Fibroblast of peridontal ligament (primary cell): Measurements from ENCODE around the gene PRR23E.
A peak's percentile ranks its signal among the peaks of the same experiment; 100 is the strongest.

Experiments used
- DNase-seq: peaks from one replicate; pipeline ENCODE4 v3.0.0-alpha.2; 2010; ENCODE audit errors: extremely low read depth

The PRR23E gene, protein sequence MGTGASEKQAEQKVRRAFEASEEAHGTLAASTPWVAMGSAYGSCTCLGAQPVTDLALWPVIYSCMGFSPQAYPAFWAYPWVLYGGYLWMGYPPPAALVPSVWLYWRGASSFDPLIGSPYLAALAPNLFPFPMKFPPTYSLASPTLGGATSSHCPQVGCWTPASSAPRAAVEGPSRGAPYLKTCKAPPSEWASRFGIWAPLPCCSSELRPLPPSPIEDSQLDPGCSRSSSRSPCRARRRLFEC

DNA sequence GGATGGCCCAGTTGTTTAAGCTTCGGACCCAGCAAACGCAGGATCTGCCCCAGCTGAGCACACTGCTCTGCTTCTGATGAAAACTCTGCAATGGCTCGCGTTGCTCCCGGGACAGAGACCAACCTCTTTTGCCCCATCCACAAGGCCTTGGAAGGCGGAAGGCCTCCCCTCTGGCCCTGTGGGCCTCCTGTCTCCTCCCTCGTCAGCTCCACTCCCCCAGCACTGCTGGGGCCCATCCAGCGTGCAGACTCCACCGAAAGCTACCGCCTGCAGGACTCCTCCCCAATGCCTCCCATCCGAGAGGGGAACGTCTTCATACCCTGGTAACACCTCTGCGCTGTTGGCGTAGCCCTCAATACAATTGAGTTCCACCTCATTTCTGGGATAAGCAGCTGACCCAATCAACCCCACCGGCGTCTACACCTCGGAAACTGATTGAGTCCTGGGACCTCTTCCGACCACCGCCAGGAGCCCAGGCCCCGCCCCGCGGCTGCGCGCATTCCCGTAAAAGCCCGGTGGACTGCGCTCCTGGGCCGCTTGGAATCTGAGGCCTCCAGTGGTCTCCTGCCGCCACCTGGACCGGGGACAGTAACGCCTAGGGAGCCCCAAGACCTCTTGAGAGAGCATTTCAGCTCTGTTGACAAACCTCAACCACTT, at the start of gene PRR23E:
PRR23E (plus strand) TSS at position 556 of the 657 bp plus-strand sequence. CDS start 3,555 bp downstream, outside the sequence.
- DNase-seq, result no peak

DNA sequence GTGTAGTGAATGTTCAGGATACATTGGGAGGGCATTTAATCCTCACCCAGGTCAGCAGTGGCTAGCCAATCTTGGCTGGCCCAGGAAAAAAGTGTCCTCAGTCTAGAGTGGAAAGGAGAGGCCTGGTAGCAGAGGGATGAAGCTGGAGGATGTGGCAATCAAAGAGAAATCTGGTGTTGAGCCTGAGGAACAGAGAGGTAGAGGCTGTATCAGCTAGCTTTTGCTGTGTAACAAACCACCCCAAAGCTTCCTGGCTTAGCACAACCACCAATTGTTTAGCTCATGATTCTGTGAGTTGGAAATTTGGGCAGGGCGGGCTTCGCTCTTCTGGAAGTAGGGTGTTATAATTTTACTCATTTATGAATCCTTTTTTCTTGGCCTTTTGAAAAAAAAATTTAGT, 49.8 kb upstream of the PRR23E start:
- DNase-seq, result no peak

GRCh38 chr3:127144631-127145030, 48.3 kb upstream of the PRR23E start:
- DNase-seq, result no peak

GRCh38 chr3:127145266-127145665, 47.7 kb upstream of the PRR23E start:
- no peak for DNase-seq

DNA sequence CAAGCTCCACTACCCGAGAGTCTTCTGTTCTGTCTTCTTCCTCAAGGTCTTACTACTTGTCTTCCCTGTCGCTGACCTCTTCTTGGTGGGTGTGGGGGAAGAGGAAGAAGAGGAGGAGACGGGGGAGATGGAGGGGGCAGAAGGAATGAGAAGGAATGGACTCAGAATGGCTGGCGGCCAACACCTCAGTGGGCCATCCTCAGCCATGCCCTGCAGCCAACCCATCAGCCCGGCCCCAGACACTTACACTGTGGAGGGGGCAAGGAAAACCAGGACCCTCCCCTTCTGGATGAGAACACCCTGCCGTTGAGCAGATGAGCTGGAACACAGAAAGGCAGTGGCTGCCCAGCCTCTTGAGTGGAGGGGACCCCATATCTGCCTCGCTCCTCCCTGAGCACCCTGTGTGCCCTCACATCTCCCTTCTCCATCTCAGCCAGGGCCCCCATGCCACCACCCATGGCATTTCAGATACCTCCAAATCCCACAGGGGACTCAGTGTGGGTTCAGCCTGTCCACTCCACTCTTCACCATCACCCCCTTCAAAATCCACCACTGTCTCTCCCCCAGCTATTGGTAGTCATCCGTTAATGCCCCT, 45.5 kb upstream of the PRR23E start:
- DNase-seq, result no peak

DNA sequence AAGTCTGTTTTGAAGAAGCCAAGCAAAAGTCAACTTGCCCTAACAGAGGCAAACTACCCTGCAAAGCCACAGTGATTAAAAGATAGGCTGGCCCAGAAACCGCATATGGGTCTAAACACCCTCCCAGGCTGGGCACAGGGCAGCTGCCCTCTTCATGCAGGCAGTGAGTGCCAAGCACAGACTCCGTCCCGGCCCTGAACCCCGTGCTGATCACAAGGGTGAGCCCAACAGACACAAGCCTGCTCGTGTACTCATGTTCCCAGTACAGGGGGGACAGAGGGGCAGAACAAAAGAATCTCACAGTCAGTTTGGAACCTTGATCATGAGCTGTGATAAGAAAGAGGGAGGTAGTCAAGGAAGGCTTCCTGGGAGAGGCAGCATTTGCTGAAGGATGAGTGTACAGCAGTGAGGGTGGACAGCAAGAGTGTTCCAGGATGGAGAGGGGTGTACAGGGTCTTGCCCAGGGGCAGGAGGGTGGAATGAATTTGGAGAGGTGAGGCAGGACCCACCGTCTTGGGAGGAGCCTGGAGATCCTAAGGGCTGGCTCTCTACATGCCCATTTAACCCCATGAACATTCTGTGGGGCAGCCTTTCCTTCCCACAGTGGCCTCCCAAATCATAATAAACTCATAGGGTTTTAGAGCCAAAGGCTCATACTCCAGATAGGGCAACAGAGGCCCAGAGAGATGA, 43.2 kb upstream of the PRR23E start:
- DNase-seq, result no peak

DNA sequence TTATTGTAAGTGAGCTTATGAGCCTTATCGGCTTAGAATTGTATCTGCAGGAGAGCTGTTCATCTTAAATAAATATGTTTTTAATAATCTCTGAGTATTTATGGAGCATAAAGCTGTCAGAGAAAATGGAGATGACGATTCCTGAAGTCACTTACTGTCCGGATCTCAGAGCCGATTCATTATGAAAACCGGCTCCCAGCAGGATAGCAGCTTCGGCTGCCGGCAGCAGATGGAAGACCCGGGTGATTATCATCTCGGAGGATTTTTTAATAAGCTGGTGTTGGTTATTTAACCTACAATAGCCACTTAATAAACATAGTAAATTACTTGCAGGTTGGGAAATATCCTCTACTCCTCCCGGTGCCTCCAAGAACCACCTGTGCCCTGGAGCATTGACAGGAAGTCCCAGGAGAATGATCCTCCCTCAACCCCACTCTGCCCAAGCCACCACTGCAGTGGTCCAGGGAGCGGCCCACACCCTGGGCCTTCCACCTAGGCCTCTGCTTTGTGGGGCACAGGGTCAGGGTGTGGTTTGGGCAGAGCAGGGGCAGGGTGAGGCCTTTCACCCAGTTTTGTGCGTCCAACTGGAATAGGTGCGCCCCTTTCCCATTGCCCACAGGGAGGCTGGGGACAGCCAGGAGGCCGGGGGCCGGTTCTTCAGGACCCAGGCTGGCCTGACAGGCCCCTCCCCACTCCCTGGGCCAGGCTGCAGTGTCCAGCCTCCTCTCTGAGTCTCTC, 42.2 kb upstream of the PRR23E start:
- no peak for DNase-seq

DNA sequence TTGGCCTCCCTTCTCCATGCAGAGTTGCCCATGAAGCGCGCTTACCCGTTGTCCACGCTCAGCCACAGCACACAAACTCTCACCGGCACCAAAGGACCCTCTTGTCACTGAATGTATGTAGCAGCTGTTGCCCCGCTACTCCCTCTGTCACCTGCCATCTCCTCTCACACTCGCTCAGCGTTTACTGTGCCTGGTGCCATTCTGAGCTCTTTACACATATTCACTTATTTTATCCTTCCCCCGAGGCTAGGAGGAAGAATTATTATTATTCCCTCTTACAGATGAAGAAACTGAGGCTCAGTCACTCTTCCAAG, 41.7 kb upstream of the PRR23E start:
- DNase-seq, result no peak

- DNase-seq, result peak; percentile 1
Observed at GRCh38 chr3:127151992-127152650, 40.8 kb upstream of the PRR23E start.

- no peak for DNase-seq
Observed at GRCh38 chr3:127152684-127153505, 40.0 kb upstream of the PRR23E start.

GRCh38 chr3:127153506-127153815, 39.5 kb upstream of the PRR23E start:
- DNase-seq, result no peak

DNA sequence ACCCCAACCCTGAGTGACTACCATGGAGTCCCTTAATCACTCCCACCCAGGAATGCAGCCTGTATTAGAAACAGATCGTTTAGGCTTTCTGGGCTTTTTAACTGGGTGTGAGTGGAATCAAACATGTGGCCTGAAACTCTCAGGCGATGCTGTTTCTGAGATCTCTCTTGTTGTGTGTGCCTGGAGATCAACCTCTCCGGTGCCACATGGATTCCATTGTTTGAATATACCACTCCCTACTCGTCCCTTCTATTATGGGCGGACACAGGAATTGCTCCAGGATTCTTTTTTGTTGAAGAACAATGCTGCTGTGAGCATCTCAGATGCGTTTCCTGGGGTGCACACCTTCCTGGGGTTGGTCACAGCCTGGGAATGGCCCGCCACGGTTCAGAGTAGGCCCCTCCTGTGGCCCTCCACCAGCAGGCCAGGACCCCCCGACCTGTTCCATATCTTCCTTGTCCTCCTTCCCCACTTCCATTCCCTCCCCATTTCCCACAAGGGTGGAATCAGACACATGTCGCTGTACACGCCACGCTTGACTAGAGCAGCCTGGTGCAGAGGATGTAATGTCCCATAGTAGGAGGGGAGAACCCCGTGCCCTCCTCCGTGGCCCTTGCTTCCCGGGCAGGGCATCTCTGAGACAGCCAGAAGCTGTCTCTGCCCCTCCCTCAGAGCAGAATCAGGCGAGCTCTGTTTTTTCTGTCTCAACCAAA, 36.4 kb upstream of the PRR23E start:
- no peak for DNase-seq

- DNase-seq, result no peak
Observed at GRCh38 chr3:127157171-127157828, 35.6 kb upstream of the PRR23E start.

GRCh38 chr3:127158614-127159229, 34.2 kb upstream of the PRR23E start:
- peak; percentile 5 for DNase-seq

DNA sequence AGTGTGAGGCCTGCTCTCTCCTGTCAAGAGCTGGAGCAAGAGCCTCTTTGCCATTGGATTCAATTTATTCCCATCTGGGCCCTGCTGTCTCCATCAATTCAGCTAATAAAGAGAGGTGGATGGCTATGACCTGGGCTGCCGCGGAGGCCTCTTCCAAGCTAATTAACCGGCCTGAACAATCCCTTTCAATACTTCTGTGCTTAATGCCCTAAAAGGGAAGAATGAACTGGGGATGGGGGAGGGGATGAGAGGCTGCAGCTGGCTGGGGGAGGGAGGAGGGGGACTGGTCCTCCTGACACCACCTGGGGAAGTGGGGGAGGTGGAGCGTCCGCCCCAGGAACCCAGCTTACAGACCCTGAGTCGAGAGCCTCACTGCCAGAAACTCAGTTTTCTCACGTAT, 33.4 kb upstream of the PRR23E start:
- no peak for DNase-seq

DNA sequence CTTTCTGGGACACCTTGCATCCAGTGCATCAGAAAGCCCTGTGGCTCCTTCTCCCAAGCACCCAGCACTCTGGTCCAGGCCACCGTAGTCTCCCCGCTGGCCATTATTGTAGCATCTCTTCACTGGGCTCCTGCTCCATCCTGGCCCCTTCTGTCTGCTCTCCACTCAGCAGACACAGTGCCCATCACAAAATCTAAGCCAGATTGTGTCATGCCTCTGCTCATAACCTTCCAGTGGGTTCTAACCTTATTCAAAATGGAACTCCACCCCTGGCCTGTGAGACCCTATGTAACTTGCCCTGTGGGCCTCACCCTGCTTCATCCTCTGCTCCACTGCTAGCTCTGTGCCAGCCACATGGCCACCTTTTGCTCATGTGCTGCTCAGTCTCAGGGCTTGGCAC, 31.7 kb upstream of the PRR23E start:
- DNase-seq, result no peak

- no peak for DNase-seq
Observed at GRCh38 chr3:127161973-127162579, 30.9 kb upstream of the PRR23E start.

GRCh38 chr3:127162947-127163645, 29.8 kb upstream of the PRR23E start:
- no peak for DNase-seq
